Testis (tissue), 2 donors: ENCODE results near the gene TVP23A.

Experiments used
- CTCF ChIP-seq, 3 experiments: fragments of 450-650 bp in 2 of 3; fragments of 200-600 bp in 1 of 3; sonication (generic) in 1 of 3; IDR thresholded peaks; one replicate each; pipeline ENCODE4 v1.5.1; 2016 to 2019; ENCODE audit warnings: antibody characterized with exemption in 3 of 3, mild to moderate bottlenecking in 2 of 3, moderate library complexity in 1 of 3
- POLR2A ChIP-seq: fragments of 450-650 bp; IDR thresholded peaks from one replicate; pipeline ENCODE4 v1.6.1; 2017; ENCODE audit warnings: antibody characterized with exemption, mild to moderate bottlenecking, moderate library complexity

- TF ChIP-seq CTCF (IDR thresholded peaks at IDR 0.05) (no peak), POLR2A (no peak)
These were observed at the start of gene TVP23A for GRCh38 chr16:10817963-10818941.
